Breast epithelium (tissue), 4 donors: ENCODE results near the gene DDX31. TPM values are rescaled to one million over a fixed set of nuclear protein-coding genes. Genes with fewer than 3 reads are reported as not detected.

Source experiments
- DNase-seq, 2 donors: peaks; one replicate each; pipeline ENCODE4 v3.0.0-alpha.2; 2019; ENCODE audit warnings: low spot score in 2 of 2
- H3K27ac ChIP-seq, 2 donors: fragments of 200-600 bp; sonication (generic) in 1 of 2; one replicate each; pipeline ENCODE4 v1.5.1; 2016 to 2019; ENCODE audit warnings: mild to moderate bottlenecking in 1 of 2
- H3K27me3 ChIP-seq, 2 donors: fragments of 200-600 bp; sonication (generic) in 1 of 2; one replicate each; pipeline versions ENCODE4 v1.5.1 to v1.6.0; 2017 to 2019; ENCODE audit warnings: control low read depth in 1 of 2, mild to moderate bottlenecking in 1 of 2
- H3K36me3 ChIP-seq: fragments of 200-600 bp; one replicate; pipeline ENCODE4 v1.5.1; 2019
- H3K4me1 ChIP-seq, 2 donors: fragments of 200-600 bp; sonication (generic); one replicate each; pipeline ENCODE4 v1.5.1; 2016 to 2019; ENCODE audit warnings: control low read depth in 1 of 2
- H3K4me3 ChIP-seq, 3 donors: fragments of 200-600 bp; sonication (generic); 1 replicate in 2 of 3; 2 replicates in 1 of 3; pipeline ENCODE4 v1.5.1; 2016 to 2019; ENCODE audit warnings: mild to moderate bottlenecking in 3 of 3, moderate library complexity in 2 of 3
- H3K9me3 ChIP-seq, 2 donors: fragments of 200-600 bp; sonication (generic) in 1 of 2; one replicate each; pipeline ENCODE4 v1.5.1; 2016 to 2019; ENCODE audit warnings: control low read depth in 1 of 2
- CTCF ChIP-seq, 3 donors: fragments of 450-650 bp; IDR thresholded peaks; one replicate each; pipeline ENCODE4 v1.5.1; 2016 to 2017; ENCODE audit warnings: antibody characterized with exemption in 3 of 3, mild to moderate bottlenecking in 3 of 3, moderate library complexity in 3 of 3
- POLR2A ChIP-seq: fragments of 450-650 bp; IDR thresholded peaks from one replicate; pipeline ENCODE4 v1.6.1; 2016; ENCODE audit warnings: antibody characterized with exemption, mild to moderate bottlenecking, moderate library complexity
- POLR2AphosphoS5 ChIP-seq, 3 donors: sonication (generic); formaldehyde crosslinking; IDR thresholded peaks; one replicate each; pipeline ENCODE4 v1.6.1; 2017; ENCODE audit warnings: antibody characterized with exemption in 3 of 3
- intact Hi-C: fragments of 100-400 bp; cut with DNase I; formaldehyde crosslinking; loops from one replicate; pipeline ENCODE4 v1.15.1; 2023; ENCODE audit warnings: low total_unique reads
- total RNA-seq, 3 donors: library from RNA; depleted of rRNA; stranded (reverse); fragments of >200 nt; gene quantifications; one replicate each; pipeline ENCODE4 v1.1.0, GENCODE V29; 2016

DDX31 gene
- total RNA-seq, 3 donors from 2014 or later, result 10.2 to 23.6 (median 19.0) TPM

DNA sequence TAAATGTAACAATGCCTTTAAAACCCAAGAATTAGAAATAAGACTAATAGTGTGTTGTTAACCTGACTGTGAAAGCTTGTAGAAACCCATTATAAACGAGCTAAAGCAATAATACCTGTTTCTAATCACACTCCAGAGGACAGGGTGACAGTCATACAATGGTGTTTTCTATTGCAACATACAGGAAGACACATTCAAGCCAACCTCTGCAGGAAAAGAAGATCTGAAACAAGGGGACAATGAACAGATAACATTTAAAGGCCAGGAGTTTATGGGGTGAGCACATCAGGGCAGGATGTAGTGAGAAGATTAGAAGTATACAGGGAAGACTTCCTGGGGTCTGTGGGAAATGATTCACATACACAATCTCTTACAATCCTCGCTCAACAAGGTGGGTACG lies 73.6 kb downstream of the DDX31 start:
- intact Hi-C loops, result no loop called here
- Histone ChIP-seq H3K27me3 (peaks cover 0 to 4% of the 10 kb centered on the region in 2 donors), H3K9me3 (no peaks in the 10 kb centered on the region), H3K4me3 (no peak overlapping the region), H3K4me1 (no peaks in the 10 kb centered on the region), H3K27ac (no peak overlapping the region), H3K36me3 (no peaks in the 10 kb centered on the region)
- no peak for DNase-seq
- TF ChIP-seq POLR2A (no peak), POLR2AphosphoS5 (IDR thresholded peaks at IDR 0.05) (no peak), CTCF (IDR thresholded peaks at IDR 0.05) (no peak)

- peaks cover 0 to 13% of the 10 kb centered on the region in 2 donors for H3K27me3 ChIP-seq
- no peaks in the 10 kb centered on the region for H3K36me3 ChIP-seq
- DNase-seq, result no peak
- intact Hi-C loops, result no loop called here
- no peak for TF ChIP-seq CTCF (IDR thresholded peaks at IDR 0.05)
- no peak for TF ChIP-seq POLR2AphosphoS5 (IDR thresholded peaks at IDR 0.05)
- TF ChIP-seq POLR2A, result no peak
- no peak overlapping the region for H3K4me3 ChIP-seq
- no peaks in the 10 kb centered on the region for H3K4me1 ChIP-seq
- no peaks in the 10 kb centered on the region for H3K9me3 ChIP-seq
- H3K27ac ChIP-seq, result no peak overlapping the region
These were observed 74.5 kb downstream of the DDX31 start for GRCh38 chr9:132595319-132595718.

GRCh38 chr9:132594412-132594811 lies 75.4 kb downstream of the DDX31 start:
- Histone ChIP-seq H3K27ac (no peak overlapping the region), H3K4me1 (no peaks in the 10 kb centered on the region), H3K9me3 (no peaks in the 10 kb centered on the region), H3K4me3 (no peak overlapping the region), H3K27me3 (peaks cover 9 to 22% of the 10 kb centered on the region in 2 donors), H3K36me3 (no peaks in the 10 kb centered on the region)
- TF ChIP-seq CTCF (IDR thresholded peaks at IDR 0.05) (no peak), POLR2AphosphoS5 (IDR thresholded peaks at IDR 0.05) (no peak), POLR2A (no peak)
- intact Hi-C loops, result no loop called here
- no peak for DNase-seq

GRCh38 chr9:132592451-132592850 lies 77.3 kb downstream of the DDX31 start:
- intact Hi-C loops, result no loop called here
- Histone ChIP-seq H3K4me1 (no peaks in the 10 kb centered on the region), H3K4me3 (no peak overlapping the region), H3K27me3 (peaks cover 10 to 41% of the 10 kb centered on the region in 2 donors), H3K27ac (no peak overlapping the region), H3K36me3 (no peaks in the 10 kb centered on the region), H3K9me3 (no peaks in the 10 kb centered on the region)
- DNase-seq, result no peak
- TF ChIP-seq POLR2A, result no peak
- no peak for TF ChIP-seq POLR2AphosphoS5 (IDR thresholded peaks at IDR 0.05)
- TF ChIP-seq CTCF (IDR thresholded peaks at IDR 0.05), result no peak

- H3K4me3 ChIP-seq, result no peak overlapping the region
- DNase-seq, result no peak
- no peak overlapping the region for H3K27ac ChIP-seq
- TF ChIP-seq CTCF (IDR thresholded peaks at IDR 0.05), result no peak
- no peak for TF ChIP-seq POLR2AphosphoS5 (IDR thresholded peaks at IDR 0.05)
- TF ChIP-seq POLR2A, result no peak
- no peaks in the 10 kb centered on the region for H3K4me1 ChIP-seq
- peaks cover 13 to 47% of the 10 kb centered on the region in 2 donors for H3K27me3 ChIP-seq
- no peaks in the 10 kb centered on the region for H3K36me3 ChIP-seq
- no peaks in the 10 kb centered on the region for H3K9me3 ChIP-seq
- intact Hi-C loops, result no loop called here
These were observed 78.0 kb downstream of the DDX31 start for GRCh38 chr9:132591751-132592314.
